Thyroid gland (tissue), 4 donors: ENCODE results near the gene IBTK.
"Not testable (repeated sequence)": the region's sequence is repeated elsewhere in the genome, so short reads cannot be mapped to it uniquely, and the experiment has no call there.

Experiments used
- POLR2A ChIP-seq, 2 donors: fragments of 450-650 bp; IDR thresholded peaks; one replicate each; pipeline ENCODE4 v1.6.1; 2017; ENCODE audit warnings: antibody characterized with exemption in 2 of 2, mild to moderate bottlenecking in 2 of 2, moderate library complexity in 1 of 2
- TF ChIP-seq, protein P1 (sequence below), 6 experiments: fragments of 200-600 bp in 3 of 6; fragments of 450-650 bp in 3 of 6; sonication (generic) in 3 of 6; IDR thresholded peaks; one replicate each; pipeline ENCODE4 v1.5.1; 2016 to 2019; ENCODE audit warnings: antibody characterized with exemption in 6 of 6, mild to moderate bottlenecking in 2 of 6, inconsistent platforms in 1 of 6, moderate library complexity in 1 of 6

DNA sequence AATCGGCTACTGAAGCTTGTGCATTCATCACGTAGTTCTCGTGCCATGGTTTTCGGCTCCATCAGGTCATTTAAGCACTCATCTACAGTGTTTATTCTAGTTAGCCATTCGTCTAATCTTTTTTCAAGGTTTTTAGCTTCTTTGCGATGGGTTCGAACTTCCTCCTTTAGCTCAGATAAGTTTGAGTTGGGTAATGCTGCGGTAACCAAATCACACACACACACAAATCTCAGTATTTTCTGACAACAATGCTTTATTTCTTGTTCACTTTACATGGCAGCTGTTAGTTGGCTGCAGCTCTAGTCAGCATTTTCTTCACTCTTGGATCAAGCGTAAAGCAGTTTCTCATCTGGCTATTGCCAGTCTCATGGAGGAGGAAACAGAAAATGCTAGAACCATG, 118.6 kb downstream of the IBTK start:
- TF ChIP-seq, protein P1, sequence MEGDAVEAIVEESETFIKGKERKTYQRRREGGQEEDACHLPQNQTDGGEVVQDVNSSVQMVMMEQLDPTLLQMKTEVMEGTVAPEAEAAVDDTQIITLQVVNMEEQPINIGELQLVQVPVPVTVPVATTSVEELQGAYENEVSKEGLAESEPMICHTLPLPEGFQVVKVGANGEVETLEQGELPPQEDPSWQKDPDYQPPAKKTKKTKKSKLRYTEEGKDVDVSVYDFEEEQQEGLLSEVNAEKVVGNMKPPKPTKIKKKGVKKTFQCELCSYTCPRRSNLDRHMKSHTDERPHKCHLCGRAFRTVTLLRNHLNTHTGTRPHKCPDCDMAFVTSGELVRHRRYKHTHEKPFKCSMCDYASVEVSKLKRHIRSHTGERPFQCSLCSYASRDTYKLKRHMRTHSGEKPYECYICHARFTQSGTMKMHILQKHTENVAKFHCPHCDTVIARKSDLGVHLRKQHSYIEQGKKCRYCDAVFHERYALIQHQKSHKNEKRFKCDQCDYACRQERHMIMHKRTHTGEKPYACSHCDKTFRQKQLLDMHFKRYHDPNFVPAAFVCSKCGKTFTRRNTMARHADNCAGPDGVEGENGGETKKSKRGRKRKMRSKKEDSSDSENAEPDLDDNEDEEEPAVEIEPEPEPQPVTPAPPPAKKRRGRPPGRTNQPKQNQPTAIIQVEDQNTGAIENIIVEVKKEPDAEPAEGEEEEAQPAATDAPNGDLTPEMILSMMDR (IDR thresholded peaks at IDR 0.05): not testable (repeated sequence)
- TF ChIP-seq POLR2A (IDR thresholded peaks at IDR 0.05): not testable (repeated sequence)
